GM12878 (cell line): ENCODE data around the gene MAFG. TPM values are rescaled to one million over a fixed set of nuclear protein-coding genes. Genes with fewer than 3 reads are reported as not detected.

ENCODE experiments used
- ATAC-seq: fragments of 200-7000 bp; cut with Tn5 transposase; 3 replicates; pipeline ENCODE4 v1.9.1; 2020; ENCODE audit warnings: mild to moderate bottlenecking, moderate library complexity
- BruUV-seq: library from RNA; stranded (reverse); fragments of 400-500 nt; replicated peaks from 2 replicates; lab custom pipeline; 2021; lab: Mats Ljungman, UMichigan
- CTCF ChIA-PET: fragments of 300-600 bp; sonication (Branson Sonifier 250); formaldehyde crosslinking; extraction: SDS; loops from one replicate; lab custom pipeline; 2021; ENCODE audit warnings: inconsistent platforms; lab: Yijun Ruan, JAX
- POLR2A ChIA-PET: fragments of 350-600 bp; formaldehyde crosslinking; extraction: SDS; loops from one replicate; lab custom pipeline; 2021; ENCODE audit warnings: inconsistent platforms; lab: Charles Lee
- RAD21 ChIA-PET: fragments of 300-600 bp; sonication (Branson Sonifier 250); formaldehyde crosslinking; loops from one replicate; lab custom pipeline; 2023; ENCODE audit warnings: antibody characterized with exemption; ENCODE audit not compliant: unreplicated experiment; lab: Charles Lee
- SMC1A ChIA-PET: fragments of 300-600 bp; sonication (Branson Sonifier 250); formaldehyde crosslinking; loops from one replicate; lab custom pipeline; 2023; ENCODE audit not compliant: unreplicated experiment, uncharacterized antibody; lab: Charles Lee
- DNase-seq: peaks from one replicate; pipeline ENCODE4 v3.0.0-alpha.2; 2011; ENCODE audit warnings: low read depth, low spot score
- FAIRE-seq: peaks from 3 replicates; lab custom pipeline; 2011; peaks lifted over from hg19 to GRCh38; lab: Jason Lieb, UNC
- H2AFZ ChIP-seq: 2 replicates; pipeline ENCODE4 v1.6.0; 2011; ENCODE audit warnings: low read depth, low read length, control low read depth; ENCODE audit not compliant: control insufficient read depth
- H3K27ac ChIP-seq: 2 replicates; pipeline ENCODE4 v1.5.1; 2011; ENCODE audit warnings: control low read depth; ENCODE audit not compliant: control insufficient read depth, insufficient read depth
- H3K27me3 ChIP-seq, 2 experiments: replicated peaks in 1 of 2; 2 replicates each; pipeline versions ENCODE4 v1.6.0 to v1.6.1; 2011; ENCODE audit warnings: low read length in 1 of 2; ENCODE audit not compliant: control insufficient read depth in 2 of 2, insufficient read depth in 2 of 2
- H3K36me3 ChIP-seq, 2 experiments: 2 replicates each; pipeline ENCODE4 v1.5.1; 2011; ENCODE audit warnings: low read length in 1 of 2; ENCODE audit not compliant: control insufficient read depth in 2 of 2, insufficient read depth in 2 of 2
- H3K4me1 ChIP-seq: 2 replicates; pipeline ENCODE4 v1.6.1; 2011; ENCODE audit warnings: mild to moderate bottlenecking, low read length, moderate library complexity, mixed read lengths; ENCODE audit not compliant: control insufficient read depth, insufficient read depth
- H3K4me2 ChIP-seq: 2 replicates; pipeline ENCODE4 v1.6.0; 2011; ENCODE audit warnings: control low read depth; ENCODE audit not compliant: control insufficient read depth, insufficient read depth
- H3K4me3 ChIP-seq: fragments of 200-600 bp; sonication (generic); 2 replicates; pipeline ENCODE4 v1.5.1; 2016
- H3K79me2 ChIP-seq: 2 replicates; pipeline ENCODE4 v1.6.0; 2011; ENCODE audit warnings: low read length; ENCODE audit not compliant: control insufficient read depth, insufficient read depth
- H3K9ac ChIP-seq: 2 replicates; pipeline ENCODE4 v1.8.0; 2011; ENCODE audit warnings: low read length, control low read depth, mixed read lengths; ENCODE audit not compliant: control insufficient read depth, insufficient read depth
- H3K9me3 ChIP-seq: replicated peaks from 3 replicates; pipeline ENCODE4 v1.5.1; 2011; ENCODE audit warnings: mild to moderate bottlenecking, low read length; ENCODE audit not compliant: control insufficient read depth, insufficient read depth
- H4K20me1 ChIP-seq: 2 replicates; pipeline ENCODE4 v1.6.0; 2011; ENCODE audit not compliant: control insufficient read depth, insufficient read depth
- CHD2 ChIP-seq: IDR thresholded peaks from 2 replicates; pipeline ENCODE4 v1.6.1; 2011; ENCODE audit warnings: low read depth, low read length, improper control_type of control experiment, borderline replicate concordance
- DPF2 ChIP-seq: fragments of 450-650 bp; IDR thresholded peaks from 2 replicates; pipeline ENCODE4 v1.6.1; 2017; ENCODE audit warnings: mild to moderate bottlenecking
- IKZF1 ChIP-seq: fragments of 450-650 bp; conservative IDR thresholded peaks from 2 replicates; pipeline ENCODE4 v1.6.1; 2017; ENCODE audit warnings: antibody characterized with exemption, mild to moderate bottlenecking
- MEF2B ChIP-seq: fragments of 450-650 bp; IDR thresholded peaks from 2 replicates; pipeline ENCODE4 v1.6.1; 2018; ENCODE audit warnings: mild to moderate bottlenecking, moderate library complexity; ENCODE audit not compliant: partially characterized antibody, poor library complexity, severe bottlenecking
- PML ChIP-seq: IDR thresholded peaks from 2 replicates; pipeline ENCODE4 v1.6.1; 2012; ENCODE audit warnings: low read length, inconsistent platforms
- POLR2AphosphoS5 ChIP-seq: IDR thresholded peaks from 2 replicates; pipeline ENCODE4 v1.6.1; 2011; ENCODE audit warnings: mild to moderate bottlenecking, low read length, inconsistent platforms
- RAD21 ChIP-seq: IDR thresholded peaks from 2 replicates; pipeline ENCODE4 v1.6.1; 2011; ENCODE audit warnings: mild to moderate bottlenecking, low read depth, low read length, moderate library complexity; ENCODE audit not compliant: insufficient read depth
- RAD51 ChIP-seq: fragments of 450-650 bp; IDR thresholded peaks from 2 replicates; pipeline ENCODE4 v1.6.1; 2016; ENCODE audit warnings: moderate library complexity, mild to moderate bottlenecking, inconsistent platforms
- RBBP5 ChIP-seq: fragments of 200-600 bp; sonication (generic); conservative IDR thresholded peaks from 2 replicates; pipeline ENCODE4 v1.6.1; 2016
- RELA ChIP-seq: fragments of 450-650 bp; IDR thresholded peaks from 2 replicates; pipeline ENCODE4 v1.8.0; 2014; ENCODE audit warnings: borderline replicate concordance; ENCODE audit not compliant: partially characterized antibody
- TARDBP ChIP-seq: IDR thresholded peaks from 2 replicates; pipeline ENCODE4 v1.6.1; 2016; ENCODE audit warnings: borderline replicate concordance
- TCF12 ChIP-seq: IDR thresholded peaks from 2 replicates; pipeline ENCODE4 v1.6.1; 2011; ENCODE audit warnings: low read depth, mild to moderate bottlenecking, low read length
- TCF7 ChIP-seq: IDR thresholded peaks from 2 replicates; pipeline ENCODE4 v1.6.1; 2014; ENCODE audit warnings: antibody characterized with exemption, borderline replicate concordance
- YBX1 ChIP-seq: fragments of 450-650 bp; IDR thresholded peaks from 2 replicates; pipeline ENCODE4 v1.6.1; 2016; ENCODE audit warnings: antibody characterized with exemption
- ZNF384 ChIP-seq: IDR thresholded peaks from 2 replicates; pipeline ENCODE4 v1.6.1; 2012; ENCODE audit warnings: low read depth, mild to moderate bottlenecking, low read length, improper control_type of control experiment, borderline replicate concordance
- WGBS: methylation state at CpG from one replicate; pipeline ENCODE4 v1.1.6; 2016; ENCODE audit warnings: low lambda C conversion rate; ENCODE audit not compliant: insufficient replicate concordance, insufficient coverage; ENCODE audit errors: missing lambda C conversion rate; 5-methylcytosine and 5-hydroxymethylcytosine counted together
- in situ Hi-C: fragments of 300-500 bp; cut with MboI; formaldehyde crosslinking; loops from 9 replicates; pipeline ENCODE4 v1.14.3; 2018; ENCODE audit warnings: mixed read lengths
- intact Hi-C: fragments of 100-400 bp; cut with micrococcal nuclease; formaldehyde crosslinking; loops from one replicate; pipeline ENCODE4 v1.14.2; 2022; ENCODE audit not compliant: unreplicated experiment
- polyA plus RNA-seq, 11 experiments: library from polyadenylated mRNA; depleted of rRNA in 4 of 11; unstranded in 6 of 11; stranded (reverse) in 5 of 11; fragments of >200 nt; fragmentation: Nextera tagmentation in 4 of 11; fragmentation: Illumina TruSeq in 1 of 11; extraction: Ambion mirVana in 4 of 11; extraction: Trizol in 1 of 11; gene quantifications; 1 replicate in 1 of 11; 2 replicates in 10 of 11; pipeline versions ENCODE4 v1.2.1 to v1.2.3, GENCODE V29; 2011 to 2016; ENCODE audit warnings: inconsistent platforms in 2 of 11, missing spikeins in 2 of 11, low read depth in 1 of 11
- total RNA-seq, 4 experiments: library from RNA; depleted of rRNA in 3 of 4; stranded (reverse); fragments of >200 nt in 3 of 4; fragmentation: Illumina TruSeq in 1 of 4; extraction: Trizol in 1 of 4; gene quantifications; 2 replicates each; pipeline versions ENCODE4 v1.2.1 to v1.2.3, GENCODE V29; 2013 to 2021
- TF ChIP-seq, protein P1 (sequence below): IDR thresholded peaks from 2 replicates; pipeline ENCODE4 v1.6.1; 2011; ENCODE audit warnings: borderline replicate concordance, low read depth, mild to moderate bottlenecking, moderate library complexity, low read length; ENCODE audit not compliant: insufficient read depth, poor library complexity, severe bottlenecking
- TF ChIP-seq, protein P2 (sequence below): fragments of 450-650 bp; IDR thresholded peaks from 2 replicates; pipeline ENCODE4 v1.6.1; 2018; ENCODE audit warnings: borderline replicate concordance, mild to moderate bottlenecking; ENCODE audit not compliant: partially characterized antibody

MAFG gene
- total and polyA plus RNA-seq, 10 of the 15 experiments (the other 5 are each of a cell fraction or from before 2014, with no cell fraction given): 0.48 to 20.1 (median 7.6) TPM

DNA sequence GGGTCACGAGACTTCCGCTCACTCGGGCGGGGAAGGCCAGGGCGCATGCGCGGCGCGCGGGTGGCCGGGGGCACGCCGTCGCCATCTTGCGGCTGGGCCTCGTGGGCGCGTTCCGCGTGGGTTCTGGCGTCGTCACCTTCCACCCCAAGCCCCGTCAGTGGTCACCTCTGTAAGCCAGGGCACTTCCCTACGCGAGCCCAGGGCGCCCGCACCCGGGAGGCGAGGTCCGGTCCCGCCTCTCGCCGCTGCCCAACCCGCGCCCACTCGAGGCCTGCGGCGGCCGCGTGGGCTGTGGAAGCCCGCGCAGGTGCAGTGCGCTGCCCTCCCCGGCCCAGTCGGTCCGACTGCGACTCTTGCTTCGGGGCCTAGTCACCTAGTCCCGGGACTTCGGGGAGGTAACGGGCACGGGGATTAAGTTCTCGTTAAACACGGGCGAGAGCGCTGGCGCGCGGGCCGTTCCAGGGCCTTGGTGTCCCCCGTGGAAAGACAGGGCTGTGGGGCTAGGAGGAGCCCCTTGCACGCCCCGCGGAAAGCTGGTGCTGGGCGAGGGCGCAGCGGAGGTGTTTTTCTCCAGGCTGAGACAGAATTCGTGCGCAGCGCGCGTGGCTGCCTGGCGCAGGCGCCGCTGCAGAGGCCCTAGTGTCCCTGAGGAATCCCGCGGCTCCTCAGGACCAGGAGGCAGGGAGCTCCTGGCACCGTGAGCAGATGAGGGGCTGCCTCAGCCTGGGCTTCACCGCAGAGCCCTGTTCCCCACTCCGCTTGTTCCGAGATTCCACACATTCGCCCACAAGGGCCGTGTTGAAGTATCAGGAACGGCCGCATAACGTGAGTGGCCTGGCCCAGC is 55.9 kb downstream of the MAFG start:
- intact Hi-C loops: loop anchor here (2.0 to 5.0 kb wide), 2 partner anchors 19 to 56 kb away; partner anchors contain the start of genes ALYREF, ANAPC11 and MAFG
- H3K4me3 ChIP-seq: peak overlapping the region; percentile 73
- TSS peak; percentile 93 for BruUV-seq
- CTCF ChIA-PET: interaction anchor here (1.1 to 2.4 kb wide), 5 partner anchors 11 to 150 kb away, joined by 3 to 7 read pairs (median 4); partner anchors contain the start of gene P4HB
- SMC1A ChIA-PET: interaction anchor here (1.6 to 1.8 kb wide), 2 partner anchors 8 to 10 kb away, joined by 5 read pairs; no protein-coding TSS in a partner anchor
- in situ Hi-C loops: no loop called here
- H3K27me3 ChIP-seq: no peaks in the 10 kb centered on the region
- ATAC-seq: peak; percentile 30
- peak; percentile 53 for DNase-seq
- RAD21 ChIA-PET: no interaction called here
- H2AFZ ChIP-seq: peak overlapping the region; percentile 69
- H3K4me1 ChIP-seq: 0 out of 2 replicates have a peak, but pooled peaks cover 6% of the 10 kb centered on the region
- peak; percentile 80 for FAIRE-seq
- peaks cover 0 to 23% of the 10 kb centered on the region in 2 experiments; a peak in 2 of 4 replicates for H3K36me3 ChIP-seq
- 0 out of 2 replicates have a peak, but pooled peaks cover 1% of the 10 kb centered on the region for H4K20me1 ChIP-seq
- no peaks in the 10 kb centered on the region for H3K9me3 ChIP-seq
- H3K4me2 ChIP-seq: peak overlapping the region; percentile 96
- H3K79me2 ChIP-seq: peaks cover 37% of the 10 kb centered on the region
- peak overlapping the region; percentile 98 for H3K27ac ChIP-seq
- under 1% methylated on average over 84 of the region's 86 CpGs for WGBS
- H3K9ac ChIP-seq: peak overlapping the region; percentile 97
- POLR2A ChIA-PET: interaction anchor here (0.7 to 3.5 kb wide), 10 partner anchors 10 to 57 kb away, joined by 4 to 26 read pairs (median 5); partner anchors contain the start of genes ALYREF, ANAPC11 and SIRT7
- TF ChIP-seq YBX1: no peak
- TF ChIP-seq ZNF384: no peak
- TF ChIP-seq IKZF1: peak; percentile 89
- TF ChIP-seq, protein P1, sequence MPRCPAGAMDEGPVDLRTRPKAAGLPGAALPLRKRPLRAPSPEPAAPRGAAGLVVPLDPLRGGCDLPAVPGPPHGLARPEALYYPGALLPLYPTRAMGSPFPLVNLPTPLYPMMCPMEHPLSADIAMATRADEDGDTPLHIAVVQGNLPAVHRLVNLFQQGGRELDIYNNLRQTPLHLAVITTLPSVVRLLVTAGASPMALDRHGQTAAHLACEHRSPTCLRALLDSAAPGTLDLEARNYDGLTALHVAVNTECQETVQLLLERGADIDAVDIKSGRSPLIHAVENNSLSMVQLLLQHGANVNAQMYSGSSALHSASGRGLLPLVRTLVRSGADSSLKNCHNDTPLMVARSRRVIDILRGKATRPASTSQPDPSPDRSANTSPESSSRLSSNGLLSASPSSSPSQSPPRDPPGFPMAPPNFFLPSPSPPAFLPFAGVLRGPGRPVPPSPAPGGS: peak; percentile 44
- peak; percentile 66; the same call in 1 of the 2 replicates for TF ChIP-seq PML
- TF ChIP-seq TCF7: no peak
- TF ChIP-seq MEF2B: peak; percentile 23
- TF ChIP-seq RAD21: no peak
- no peak for TF ChIP-seq RBBP5
- TF ChIP-seq DPF2: peak; percentile 89
- peak; percentile 58; the same call in 1 of the 2 replicates for TF ChIP-seq TCF12
- TF ChIP-seq RAD51: no peak
- TF ChIP-seq TARDBP: 0 out of 2 replicates have a peak, but pooled peaks have one; percentile 14
- peak; percentile 56; the same call in 1 of the 2 replicates for TF ChIP-seq POLR2AphosphoS5
- TF ChIP-seq RELA: peak; percentile 82
- TF ChIP-seq CHD2: no peak
- TF ChIP-seq, protein P2, sequence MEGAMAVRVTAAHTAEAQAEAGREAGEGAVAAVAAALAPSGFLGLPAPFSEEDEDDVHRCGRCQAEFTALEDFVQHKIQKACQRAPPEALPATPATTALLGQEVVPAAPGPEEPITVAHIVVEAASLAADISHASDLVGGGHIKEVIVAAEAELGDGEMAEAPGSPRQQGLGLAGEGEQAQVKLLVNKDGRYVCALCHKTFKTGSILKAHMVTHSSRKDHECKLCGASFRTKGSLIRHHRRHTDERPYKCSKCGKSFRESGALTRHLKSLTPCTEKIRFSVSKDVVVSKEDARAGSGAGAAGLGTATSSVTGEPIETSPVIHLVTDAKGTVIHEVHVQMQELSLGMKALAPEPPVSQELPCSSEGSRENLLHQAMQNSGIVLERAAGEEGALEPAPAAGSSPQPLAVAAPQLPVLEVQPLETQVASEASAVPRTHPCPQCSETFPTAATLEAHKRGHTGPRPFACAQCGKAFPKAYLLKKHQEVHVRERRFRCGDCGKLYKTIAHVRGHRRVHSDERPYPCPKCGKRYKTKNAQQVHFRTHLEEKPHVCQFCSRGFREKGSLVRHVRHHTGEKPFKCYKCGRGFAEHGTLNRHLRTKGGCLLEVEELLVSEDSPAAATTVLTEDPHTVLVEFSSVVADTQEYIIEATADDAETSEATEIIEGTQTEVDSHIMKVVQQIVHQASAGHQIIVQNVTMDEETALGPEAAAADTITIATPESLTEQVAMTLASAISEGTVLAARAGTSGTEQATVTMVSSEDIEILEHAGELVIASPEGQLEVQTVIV: peak; percentile 56
